ENCODE data around the gene TBC1D25.

The TBC1D25 gene

DNA sequence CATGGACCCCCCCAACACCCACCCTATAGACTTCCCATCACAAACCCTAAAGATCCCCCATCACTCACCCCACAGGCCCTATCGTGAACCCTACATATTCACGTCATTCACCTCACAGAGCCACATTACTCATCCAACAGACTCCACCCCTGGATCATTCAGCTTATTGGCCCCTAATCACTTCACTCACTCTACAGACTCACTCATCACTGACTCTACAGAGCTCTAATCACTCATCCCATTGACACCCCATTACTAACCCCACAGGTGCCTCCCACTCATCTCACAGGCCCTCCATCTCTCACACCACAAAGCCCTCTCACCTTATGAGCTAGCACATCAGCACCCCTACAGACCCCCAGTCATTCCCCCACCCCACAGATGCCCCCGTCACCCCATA is 6.3 kb upstream of the TBC1D25 start:
- no peak overlapping the region for H2AFZ ChIP-seq (ENCODE audit: low read length)
- H3K4me3 ChIP-seq (ENCODE audit: low read depth, low read length, poor library complexity, severe bottlenecking), result no peak overlapping the region
- H3K79me2 ChIP-seq (ENCODE audit: insufficient read depth, low read length), result no peaks in the 10 kb centered on the region
- no peak overlapping the region for H3K27ac ChIP-seq (ENCODE audit: low read depth, low read length, poor library complexity, severe bottlenecking)
- no peak overlapping the region for H3K4me2 ChIP-seq (ENCODE audit: low read length)
- no peaks in the 10 kb centered on the region for H3K9me3 ChIP-seq (ENCODE audit: low read length)
- H3F3A ChIP-seq (ENCODE audit: insufficient read depth, low read length), result no peaks in the 10 kb centered on the region
- no peaks in the 10 kb centered on the region for H4K20me1 ChIP-seq (ENCODE audit: insufficient read depth, low read length)
- H3K4me1 ChIP-seq (ENCODE audit: insufficient read depth, low read length, severe bottlenecking), result no peaks in the 10 kb centered on the region
- no peaks in the 10 kb centered on the region for H3K9me2 ChIP-seq (ENCODE audit: low read depth, low read length)
- no peak overlapping the region for H3K9ac ChIP-seq (ENCODE audit: low read length)
- H3K36me3 ChIP-seq (ENCODE audit: insufficient read depth, low read length), result peaks cover 7% of the 10 kb centered on the region
- no peaks in the 10 kb centered on the region for H3K27me3 ChIP-seq (ENCODE audit: insufficient read depth, low read length)
- TF ChIP-seq EZH2 (IDR thresholded peaks at IDR 0.05; ENCODE audit: borderline replicate concordance, low read length) (no peak), CTCF (IDR thresholded peaks at IDR 0.05; ENCODE audit: low read length) (no peak)

DNA sequence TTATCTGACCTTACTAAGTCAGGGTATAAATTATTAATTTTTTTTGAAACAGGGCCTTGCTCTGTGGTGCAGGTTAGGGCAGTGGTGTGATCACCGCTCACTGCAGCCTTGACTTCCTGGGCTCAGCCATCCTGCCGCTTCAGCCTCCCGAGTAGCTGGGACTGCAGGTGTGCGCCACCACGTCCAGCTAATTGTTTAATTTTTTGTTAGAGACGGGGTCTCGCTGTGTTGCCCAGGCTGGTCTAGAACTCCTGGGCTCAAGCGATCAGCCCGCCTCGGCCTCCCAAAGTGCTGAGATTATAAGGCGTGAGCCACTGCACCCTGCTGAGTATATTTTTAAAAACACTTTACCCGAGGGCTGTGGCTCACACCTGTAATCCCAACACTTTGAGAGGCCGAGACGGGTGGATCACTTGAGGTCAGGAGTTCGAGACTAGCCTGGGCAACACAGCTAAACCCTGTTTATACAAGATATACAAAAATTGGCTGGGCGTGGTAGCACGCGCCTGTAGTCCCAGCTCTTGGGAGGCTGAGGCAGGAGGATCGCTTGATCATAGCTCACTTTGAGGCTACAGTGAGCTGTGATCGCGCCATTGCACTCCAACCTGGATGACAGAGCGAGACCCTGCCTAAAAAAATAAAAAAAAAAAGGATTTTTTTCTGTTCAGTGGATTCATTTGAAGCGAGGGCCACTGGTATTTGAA is 721 bp upstream of the TBC1D25 start:
- Histone ChIP-seq H3K9ac (ENCODE audit: low read length) (no peak overlapping the region), H3K9me2 (ENCODE audit: low read depth, low read length) (no peaks in the 10 kb centered on the region), H3F3A (ENCODE audit: insufficient read depth, low read length) (no peaks in the 10 kb centered on the region), H3K4me3 (ENCODE audit: low read depth, low read length, poor library complexity, severe bottlenecking) (peak overlapping the region; percentile 41), H3K36me3 (ENCODE audit: insufficient read depth, low read length) (peaks cover 7% of the 10 kb centered on the region; the same call in 1 of the 2 replicates), H4K20me1 (ENCODE audit: insufficient read depth, low read length) (no peaks in the 10 kb centered on the region), H3K27me3 (ENCODE audit: insufficient read depth, low read length) (no peaks in the 10 kb centered on the region), H3K4me1 (ENCODE audit: insufficient read depth, low read length, severe bottlenecking) (peaks cover 17% of the 10 kb centered on the region), H3K9me3 (ENCODE audit: low read length) (no peaks in the 10 kb centered on the region), H3K27ac (ENCODE audit: low read depth, low read length, poor library complexity, severe bottlenecking) (no peak overlapping the region), H3K4me2 (ENCODE audit: low read length) (peak overlapping the region; percentile 47; the same call in 1 of the 2 replicates), H3K79me2 (ENCODE audit: insufficient read depth, low read length) (no peaks in the 10 kb centered on the region), H2AFZ (ENCODE audit: low read length) (no peak overlapping the region; the same call in 1 of the 2 replicates)
- no peak for TF ChIP-seq CTCF (IDR thresholded peaks at IDR 0.05; ENCODE audit: low read length)

DNA sequence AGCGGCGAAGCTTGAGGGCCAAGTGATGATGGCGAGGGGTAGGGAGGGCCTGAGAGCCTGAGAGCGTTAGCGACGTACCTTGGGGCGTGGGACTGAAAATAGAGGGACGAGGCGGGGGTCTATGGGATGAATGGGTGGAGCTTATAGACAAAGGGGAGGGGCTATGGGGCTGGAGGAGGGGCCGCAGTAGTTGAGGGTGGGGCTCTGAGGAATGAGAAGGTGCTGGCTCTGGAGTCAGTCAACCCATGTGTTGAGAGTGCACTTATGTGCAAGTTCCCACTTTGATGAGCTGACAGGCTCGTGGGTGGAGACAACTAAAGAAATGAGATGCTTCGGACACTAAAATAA is 488 bp downstream of the TBC1D25 start:
- Histone ChIP-seq H2AFZ (ENCODE audit: low read length) (no peak overlapping the region), H3K27me3 (ENCODE audit: insufficient read depth, low read length) (no peaks in the 10 kb centered on the region), H3K9me2 (ENCODE audit: low read depth, low read length) (no peaks in the 10 kb centered on the region), H3K36me3 (ENCODE audit: insufficient read depth, low read length) (peaks cover 11% of the 10 kb centered on the region; the same call in 1 of the 2 replicates), H3K9ac (ENCODE audit: low read length) (peak overlapping the region; percentile 65), H3K4me3 (ENCODE audit: low read depth, low read length, poor library complexity, severe bottlenecking) (peak overlapping the region; percentile 68), H3K4me1 (ENCODE audit: insufficient read depth, low read length, severe bottlenecking) (peaks cover 17% of the 10 kb centered on the region), H3K27ac (ENCODE audit: low read depth, low read length, poor library complexity, severe bottlenecking) (peak overlapping the region; percentile 64), H4K20me1 (ENCODE audit: insufficient read depth, low read length) (no peaks in the 10 kb centered on the region), H3K9me3 (ENCODE audit: low read length) (no peaks in the 10 kb centered on the region), H3F3A (ENCODE audit: insufficient read depth, low read length) (no peaks in the 10 kb centered on the region), H3K79me2 (ENCODE audit: insufficient read depth, low read length) (no peaks in the 10 kb centered on the region), H3K4me2 (ENCODE audit: low read length) (peak overlapping the region; percentile 88)
- no peak for TF ChIP-seq CTCF (IDR thresholded peaks at IDR 0.05; ENCODE audit: low read length)
- no peak for TF ChIP-seq EZH2 (IDR thresholded peaks at IDR 0.05; ENCODE audit: borderline replicate concordance, low read length)
